ENCODE measurements around the gene BLMH.

The BLMH gene

GRCh38 chr17:30275911-30276310, 15.8 kb downstream of the BLMH start:
- TF ChIP-seq CTCF (IDR thresholded peaks at IDR 0.05; ENCODE audit: low read depth, low read length, missing control alignments) = no peak
- no peak overlapping the region for H3K4me3 ChIP-seq (replicated peaks; ENCODE audit: low read depth, low read length)
- DNase-seq (ENCODE audit: extremely low read depth, low read depth) = no peak

- DNase-seq (ENCODE audit: extremely low read depth, low read depth) = no peak
- no peak for TF ChIP-seq CTCF (IDR thresholded peaks at IDR 0.05; ENCODE audit: low read depth, low read length, missing control alignments)
- H3K4me3 ChIP-seq (replicated peaks; ENCODE audit: low read depth, low read length) = no peak overlapping the region
These were observed 16.9 kb downstream of the BLMH start for GRCh38 chr17:30274887-30275286.

GRCh38 chr17:30273373-30273772, 18.4 kb downstream of the BLMH start:
- DNase-seq (ENCODE audit: extremely low read depth, low read depth) = peak; percentile 16
- no peak overlapping the region for H3K4me3 ChIP-seq (replicated peaks; ENCODE audit: low read depth, low read length)
- no peak for TF ChIP-seq CTCF (IDR thresholded peaks at IDR 0.05; ENCODE audit: low read depth, low read length, missing control alignments)

- DNase-seq (ENCODE audit: extremely low read depth, low read depth) = no peak
- no peak for TF ChIP-seq CTCF (IDR thresholded peaks at IDR 0.05; ENCODE audit: low read depth, low read length, missing control alignments)
- no peak overlapping the region for H3K4me3 ChIP-seq (replicated peaks; ENCODE audit: low read depth, low read length)
These were observed 20.6 kb downstream of the BLMH start for GRCh38 chr17:30271102-30271501.

- H3K4me3 ChIP-seq (replicated peaks; ENCODE audit: low read depth, low read length) = no peak overlapping the region
- no peak for DNase-seq (ENCODE audit: extremely low read depth, low read depth)
- TF ChIP-seq CTCF (IDR thresholded peaks at IDR 0.05; ENCODE audit: low read depth, low read length, missing control alignments) = no peak
These were observed 24.1 kb downstream of the BLMH start for GRCh38 chr17:30267625-30268024.

GRCh38 chr17:30263552-30264333, 28.0 kb downstream of the BLMH start:
- H3K4me3 ChIP-seq (replicated peaks; ENCODE audit: low read depth, low read length) = no peak overlapping the region
- TF ChIP-seq CTCF (IDR thresholded peaks at IDR 0.05; ENCODE audit: low read depth, low read length, missing control alignments) = no peak
- DNase-seq (ENCODE audit: extremely low read depth, low read depth) = no peak

Data from HFF-Myc (cell line).